ENCODE results near the gene POLR1C. TPM values are rescaled to one million over a fixed set of nuclear protein-coding genes. Genes with fewer than 3 reads are reported as not detected.

Gene POLR1C
- total and polyA plus RNA-seq, 10 of the 15 experiments (the other 5 are each of a cell fraction or from before 2014, with no cell fraction given) = 40.0 to 180 (median 66.2) TPM

DNA sequence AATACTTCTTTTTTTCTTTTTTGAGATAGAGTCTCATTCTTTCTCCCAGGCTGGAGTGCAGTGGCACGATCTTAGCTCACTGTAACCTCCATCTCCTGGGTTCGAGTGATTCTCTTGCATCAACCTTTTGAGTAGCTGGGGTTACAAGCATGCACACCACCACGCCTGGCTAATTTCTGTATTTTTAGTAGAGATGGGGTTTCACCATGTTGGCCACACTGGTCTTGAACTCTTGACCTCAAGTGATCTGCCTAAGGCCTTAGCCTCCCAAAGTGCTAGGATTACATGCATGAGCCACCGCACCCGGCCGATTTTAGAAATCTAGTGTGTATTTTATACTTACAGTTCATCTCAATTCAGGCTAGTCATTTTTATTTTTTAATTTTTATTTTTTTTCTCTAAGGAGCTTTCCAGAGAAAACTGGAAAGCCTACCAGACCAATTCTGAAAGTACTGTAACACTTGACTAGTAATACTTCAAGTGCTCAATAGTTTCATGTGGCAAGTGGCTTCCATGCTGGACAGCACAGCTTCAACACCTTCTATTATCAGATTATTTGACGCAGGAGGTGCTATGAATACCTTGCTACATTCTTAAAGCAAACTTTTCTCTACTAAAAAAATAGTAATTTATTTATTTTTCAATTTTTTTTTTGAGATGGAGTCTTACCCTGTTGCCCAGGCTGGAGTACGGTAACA, 25.0 kb downstream of the POLR1C start (continued):
- TF ChIP-seq RAD21 (IDR thresholded peaks at IDR 0.05; ENCODE audit: insufficient read depth, low read depth, low read length) = no peak
- TF ChIP-seq EED (IDR thresholded peaks at IDR 0.05; ENCODE audit: low read depth) = no peak
- TF ChIP-seq FOXM1 (IDR thresholded peaks at IDR 0.05; ENCODE audit: low read depth, low read length) = peak; percentile 65; the same call in 1 of the 2 replicates
- TF ChIP-seq PAX5 (IDR thresholded peaks at IDR 0.05; ENCODE audit: borderline replicate concordance, low read depth, low read length) = peak; percentile 49; the same call in 1 of the 2 replicates
- TF ChIP-seq BMI1 (IDR thresholded peaks at IDR 0.05; ENCODE audit: borderline replicate concordance) = no peak
- TF ChIP-seq NBN (IDR thresholded peaks at IDR 0.05) = no peak
- peak; percentile 60; the same call in 1 of the 2 replicates for TF ChIP-seq MTA3 (IDR thresholded peaks at IDR 0.05; ENCODE audit: borderline replicate concordance, low read length)
- 0 out of 2 replicates have a peak, but pooled peaks have one; percentile 37 for TF ChIP-seq YY1 (IDR thresholded peaks at IDR 0.05; ENCODE audit: low read depth, low read length)
- TF ChIP-seq, protein P1, sequence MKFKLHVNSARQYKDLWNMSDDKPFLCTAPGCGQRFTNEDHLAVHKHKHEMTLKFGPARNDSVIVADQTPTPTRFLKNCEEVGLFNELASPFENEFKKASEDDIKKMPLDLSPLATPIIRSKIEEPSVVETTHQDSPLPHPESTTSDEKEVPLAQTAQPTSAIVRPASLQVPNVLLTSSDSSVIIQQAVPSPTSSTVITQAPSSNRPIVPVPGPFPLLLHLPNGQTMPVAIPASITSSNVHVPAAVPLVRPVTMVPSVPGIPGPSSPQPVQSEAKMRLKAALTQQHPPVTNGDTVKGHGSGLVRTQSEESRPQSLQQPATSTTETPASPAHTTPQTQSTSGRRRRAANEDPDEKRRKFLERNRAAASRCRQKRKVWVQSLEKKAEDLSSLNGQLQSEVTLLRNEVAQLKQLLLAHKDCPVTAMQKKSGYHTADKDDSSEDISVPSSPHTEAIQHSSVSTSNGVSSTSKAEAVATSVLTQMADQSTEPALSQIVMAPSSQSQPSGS (IDR thresholded peaks at IDR 0.05; ENCODE audit: low read length) = peak; percentile 48; the same call in 1 of the 2 replicates
- peak; percentile 92 for TF ChIP-seq NR2F1 (conservative IDR thresholded peaks at IDR 0.05)
- TF ChIP-seq IKZF1 (conservative IDR thresholded peaks at IDR 0.05) = no peak
- 0 out of 4 replicates have a peak, but pooled peaks of 1 of the 2 experiments have one; percentile 26 for TF ChIP-seq BHLHE40 (IDR thresholded peaks at IDR 0.05; ENCODE audit: borderline replicate concordance in 1 of 2, low read depth in 2 of 2, low read length in 1 of 2)
- no peak for TF ChIP-seq CBX5 (IDR thresholded peaks at IDR 0.05; ENCODE audit: low read depth)
- TF ChIP-seq MEF2A (IDR thresholded peaks at IDR 0.05; ENCODE audit: insufficient read depth, low read depth, low read length) = 0 out of 2 replicates have a peak, but pooled peaks have one; percentile 35
- TF ChIP-seq NFIC (IDR thresholded peaks at IDR 0.05; ENCODE audit: low read depth, low read length) = peak; percentile 73
- TF ChIP-seq, protein P2, sequence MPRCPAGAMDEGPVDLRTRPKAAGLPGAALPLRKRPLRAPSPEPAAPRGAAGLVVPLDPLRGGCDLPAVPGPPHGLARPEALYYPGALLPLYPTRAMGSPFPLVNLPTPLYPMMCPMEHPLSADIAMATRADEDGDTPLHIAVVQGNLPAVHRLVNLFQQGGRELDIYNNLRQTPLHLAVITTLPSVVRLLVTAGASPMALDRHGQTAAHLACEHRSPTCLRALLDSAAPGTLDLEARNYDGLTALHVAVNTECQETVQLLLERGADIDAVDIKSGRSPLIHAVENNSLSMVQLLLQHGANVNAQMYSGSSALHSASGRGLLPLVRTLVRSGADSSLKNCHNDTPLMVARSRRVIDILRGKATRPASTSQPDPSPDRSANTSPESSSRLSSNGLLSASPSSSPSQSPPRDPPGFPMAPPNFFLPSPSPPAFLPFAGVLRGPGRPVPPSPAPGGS (IDR thresholded peaks at IDR 0.05; ENCODE audit: borderline replicate concordance, insufficient read depth, low read depth, low read length, poor library complexity, severe bottlenecking) = peak; percentile 58
- TF ChIP-seq FOS (IDR thresholded peaks at IDR 0.05; ENCODE audit: borderline replicate concordance, extremely low read depth, insufficient read length) = no peak
- no peak for TF ChIP-seq KLF5 (IDR thresholded peaks at IDR 0.05; ENCODE audit: partially characterized antibody)
- no peak for TF ChIP-seq ZNF622 (IDR thresholded peaks at IDR 0.05)
- 0 out of 2 replicates have a peak, but pooled peaks have one; percentile 2 for TF ChIP-seq NR2C1 (IDR thresholded peaks at IDR 0.05)
- no peak for TF ChIP-seq BACH1 (IDR thresholded peaks at IDR 0.05; ENCODE audit: borderline replicate concordance)

Data from GM12878 (cell line).